Stimulated activated effector memory CD8-positive, alpha-beta T cell treated with anti-CD3 and anti-CD28 coated beads, Interleukin-12 subunit alpha, Interleukin-12 subunit beta, amount 100 ng/mL, for 72 hours (primary cell): Measurements from ENCODE around the gene PITPNM3.

ENCODE experiments used
- ATAC-seq: fragments of 150-1000 bp; cut with Tn5 transposase; 2 replicates; pipeline ENCODE4 v1.10.0; 2021
- DNase-seq, 2 donors: peaks; one replicate each; pipeline ENCODE4 v3.0.0; 2021 to 2022; ENCODE audit warnings: low spot score in 2 of 2
- H3K27ac Mint-ChIP-seq: one replicate; pipeline ENCODE4 v1.8.0; 2022; ENCODE audit warnings: mild to moderate bottlenecking, mixed read lengths
- H3K36me3 Mint-ChIP-seq: one replicate; pipeline ENCODE4 v1.8.0; 2022; ENCODE audit warnings: mild to moderate bottlenecking, mixed read lengths
- H3K4me1 Mint-ChIP-seq: one replicate; pipeline ENCODE4 v1.8.0; 2022; ENCODE audit warnings: mixed read lengths
- H3K4me3 Mint-ChIP-seq: one replicate; pipeline ENCODE4 v1.8.0; 2022; ENCODE audit warnings: mild to moderate bottlenecking, mixed read lengths
- H3K9me3 Mint-ChIP-seq: one replicate; pipeline ENCODE4 v1.8.0; 2022; ENCODE audit warnings: mixed read lengths

Gene PITPNM3

DNA sequence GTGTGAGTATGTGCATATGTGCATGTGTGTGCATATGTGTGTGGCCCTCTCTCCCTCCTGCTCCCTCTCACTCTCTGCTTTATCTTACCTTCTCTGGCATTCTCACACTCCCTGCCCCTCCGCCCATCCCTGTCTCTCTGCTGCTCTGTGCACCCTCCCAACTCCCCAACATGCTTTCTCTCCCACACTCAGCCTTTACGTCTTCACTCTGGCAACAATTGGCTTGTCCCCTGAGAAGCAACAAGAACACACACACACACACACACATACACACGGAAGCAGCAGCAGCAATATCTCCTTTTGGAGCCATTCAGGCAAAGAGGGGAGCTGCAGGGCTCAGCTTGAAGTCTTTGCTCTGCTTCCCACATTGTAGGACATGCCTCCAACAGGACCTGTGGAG, 27.8 kb downstream of the PITPNM3 start:
- H3K9me3 Mint-ChIP-seq: no peaks in the 10 kb centered on the region
- DNase-seq (no peak), ATAC-seq (no peak)
- H3K36me3 Mint-ChIP-seq: no peaks in the 10 kb centered on the region
- H3K27ac Mint-ChIP-seq: no peak overlapping the region
- H3K4me1 Mint-ChIP-seq: no peaks in the 10 kb centered on the region
- no peak overlapping the region for H3K4me3 Mint-ChIP-seq

DNA sequence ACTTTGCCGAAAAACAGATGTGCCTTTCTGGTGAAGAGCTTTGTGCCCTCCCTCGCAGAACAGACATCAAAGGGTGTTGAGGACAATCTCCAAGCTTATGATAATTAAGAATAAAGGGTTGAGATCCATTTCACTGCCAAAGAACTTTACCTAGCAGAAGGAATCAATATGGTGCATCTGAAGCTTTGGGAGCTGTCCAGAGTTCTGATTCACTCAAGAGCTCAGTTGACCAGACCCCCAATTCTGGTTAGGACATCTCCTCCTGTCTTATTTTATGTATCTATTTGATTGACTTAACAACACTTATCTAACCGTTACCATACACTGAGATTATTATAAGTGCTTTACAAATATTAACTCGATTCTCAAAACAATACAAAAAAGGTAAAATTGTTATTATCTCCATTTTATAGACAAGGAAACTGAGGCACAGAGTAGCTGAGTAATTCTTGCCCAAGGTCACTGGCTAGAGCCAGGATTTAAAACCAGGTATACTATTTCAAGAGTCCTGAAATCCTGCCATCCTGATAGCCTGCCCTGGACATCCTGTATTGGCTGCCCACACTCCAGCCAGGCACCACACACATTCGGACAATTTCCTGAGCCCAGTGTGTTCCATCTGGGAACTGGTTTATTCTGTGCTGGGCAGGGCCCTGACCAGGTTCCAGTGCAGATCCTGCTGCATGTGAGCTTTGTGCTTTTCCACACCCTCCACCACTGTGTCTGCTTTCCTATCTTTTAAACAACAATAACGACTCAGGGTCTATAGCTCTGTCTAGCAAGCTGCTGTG, 29.8 kb downstream of the PITPNM3 start:
- no peak overlapping the region for H3K27ac Mint-ChIP-seq
- ATAC-seq (no peak), DNase-seq (no peak)
- no peaks in the 10 kb centered on the region for H3K36me3 Mint-ChIP-seq
- no peaks in the 10 kb centered on the region for H3K9me3 Mint-ChIP-seq
- no peaks in the 10 kb centered on the region for H3K4me1 Mint-ChIP-seq
- no peak overlapping the region for H3K4me3 Mint-ChIP-seq

DNA sequence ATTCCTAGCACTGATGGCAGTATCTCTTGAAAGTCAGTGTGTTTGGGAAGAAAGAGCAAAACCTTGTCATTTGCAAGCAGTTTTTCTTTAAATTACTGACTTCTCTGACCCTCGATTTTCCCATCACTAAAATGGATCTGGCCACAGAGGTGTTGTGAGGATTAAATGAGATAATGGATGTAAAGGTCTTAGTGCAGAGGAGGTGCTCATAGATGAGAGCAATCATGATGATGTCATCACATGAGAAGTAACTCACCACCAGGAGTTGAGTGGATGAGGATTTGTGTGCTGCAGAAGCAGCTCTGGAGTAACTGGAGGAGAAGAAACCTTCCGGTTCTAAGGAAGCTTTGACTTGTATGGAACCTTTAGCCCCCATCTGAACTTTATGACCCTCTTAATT, 30.6 kb downstream of the PITPNM3 start:
- ATAC-seq: no peak
- no peak for DNase-seq
- no peak overlapping the region for H3K4me3 Mint-ChIP-seq

DNA sequence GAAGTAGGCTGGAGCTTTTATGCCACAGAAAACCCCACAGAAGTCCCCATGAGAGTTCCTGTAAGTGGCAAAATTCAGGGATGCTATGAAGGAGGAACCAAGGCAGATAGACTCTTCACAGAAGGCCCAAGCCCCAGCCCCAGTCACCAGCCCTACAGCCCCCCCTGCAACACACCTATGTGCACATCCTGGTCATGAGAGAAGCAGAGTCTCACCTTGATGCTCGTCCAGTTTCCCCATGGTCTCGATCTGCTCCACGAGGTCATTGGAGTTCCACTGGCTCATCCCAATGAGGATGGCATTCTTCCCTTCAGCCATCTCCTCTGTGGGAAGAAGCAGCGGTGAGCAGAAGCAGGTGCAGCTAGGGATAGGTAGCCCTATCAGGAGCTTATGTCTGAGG, 31.2 kb downstream of the PITPNM3 start:
- Mint-ChIP-seq H3K9me3 (no peaks in the 10 kb centered on the region), H3K4me3 (no peak overlapping the region), H3K4me1 (no peaks in the 10 kb centered on the region), H3K36me3 (no peaks in the 10 kb centered on the region), H3K27ac (no peak overlapping the region)
- no peak for ATAC-seq
- no peak for DNase-seq

More for the DNA sequence above, 30.6 kb downstream of the PITPNM3 start:
- H3K4me1 Mint-ChIP-seq: no peaks in the 10 kb centered on the region
- H3K9me3 Mint-ChIP-seq: no peaks in the 10 kb centered on the region
- no peaks in the 10 kb centered on the region for H3K36me3 Mint-ChIP-seq
- H3K27ac Mint-ChIP-seq: no peak overlapping the region

DNA sequence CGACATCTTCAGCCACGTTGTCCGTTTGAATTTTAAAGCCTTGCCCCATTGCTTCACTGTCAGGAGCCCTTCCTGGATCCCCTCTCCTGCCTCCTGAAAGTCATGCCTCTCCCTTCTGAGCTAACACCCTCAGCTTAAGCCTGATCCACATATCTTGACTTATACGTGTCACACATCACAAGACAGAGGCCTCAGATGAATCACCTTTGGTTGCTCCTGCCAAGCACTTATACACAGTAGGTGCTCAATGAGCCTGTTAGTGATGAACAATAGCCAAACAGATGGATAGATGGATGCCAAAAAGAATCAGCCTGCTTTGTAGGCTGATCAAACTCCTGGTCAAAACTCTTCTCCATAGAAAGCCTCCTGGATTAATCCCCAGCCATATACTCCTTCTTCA, 31.8 kb downstream of the PITPNM3 start:
- no peak overlapping the region for H3K4me3 Mint-ChIP-seq
- no peaks in the 10 kb centered on the region for H3K4me1 Mint-ChIP-seq
- ATAC-seq (no peak), DNase-seq (no peak)
- no peak overlapping the region for H3K27ac Mint-ChIP-seq
- H3K36me3 Mint-ChIP-seq: no peaks in the 10 kb centered on the region
- H3K9me3 Mint-ChIP-seq: no peaks in the 10 kb centered on the region

DNA sequence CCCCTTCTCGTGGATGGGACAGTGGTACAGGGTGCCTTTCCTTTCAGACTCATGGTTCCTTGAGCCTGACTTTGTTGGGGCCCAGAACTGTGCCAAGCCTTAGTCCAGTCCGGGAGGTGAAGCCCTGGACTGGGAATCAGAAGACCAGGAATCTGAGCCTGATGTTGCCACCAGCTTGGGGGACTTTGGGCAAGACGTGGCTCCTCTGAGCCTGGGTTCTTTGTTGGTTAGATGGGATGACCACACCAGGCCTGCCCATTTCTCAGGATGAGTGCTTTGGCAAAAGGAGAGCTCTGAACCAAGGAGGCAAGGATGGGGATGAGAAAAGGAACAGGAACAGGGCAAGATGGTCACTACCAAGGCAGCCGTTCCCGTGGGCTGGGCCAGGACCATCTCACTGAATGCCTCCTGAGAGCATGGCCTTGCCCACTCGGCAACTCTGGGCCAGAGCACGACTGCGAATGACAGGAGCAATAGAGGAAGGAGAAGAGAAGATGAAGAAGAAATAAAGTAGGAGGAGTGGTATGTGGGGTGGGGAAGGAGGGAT, 32.5 kb downstream of the PITPNM3 start:
- no peak overlapping the region for H3K27ac Mint-ChIP-seq
- H3K9me3 Mint-ChIP-seq: no peaks in the 10 kb centered on the region
- H3K4me3 Mint-ChIP-seq: no peak overlapping the region

DNA sequence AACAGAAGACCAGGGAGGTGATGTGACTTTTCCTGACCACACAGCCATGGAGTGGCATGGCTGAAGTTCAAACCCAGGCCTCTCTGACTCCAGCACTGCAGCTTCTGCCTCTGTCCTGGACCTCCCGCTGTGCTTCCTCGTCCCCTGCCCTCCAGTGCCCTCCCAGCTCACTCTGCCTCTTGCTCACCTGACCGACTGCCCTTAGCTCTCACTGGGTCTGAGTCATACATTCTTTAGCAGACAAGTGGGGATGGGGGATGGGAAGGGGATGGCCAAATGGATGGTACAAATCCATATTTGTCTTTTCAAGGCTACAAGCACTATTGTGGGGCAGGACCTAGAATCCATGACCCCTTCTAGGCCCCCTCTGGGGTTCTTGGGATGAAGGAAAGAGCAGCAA, 33.0 kb downstream of the PITPNM3 start:
- Mint-ChIP-seq H3K9me3 (no peaks in the 10 kb centered on the region), H3K4me3 (no peak overlapping the region), H3K4me1 (no peaks in the 10 kb centered on the region), H3K36me3 (no peaks in the 10 kb centered on the region), H3K27ac (no peak overlapping the region)
- ATAC-seq: no peak
- DNase-seq: no peak

More for the DNA sequence above, 32.5 kb downstream of the PITPNM3 start:
- no peaks in the 10 kb centered on the region for H3K4me1 Mint-ChIP-seq
- no peak for DNase-seq
- no peak for ATAC-seq
- no peaks in the 10 kb centered on the region for H3K36me3 Mint-ChIP-seq

DNA sequence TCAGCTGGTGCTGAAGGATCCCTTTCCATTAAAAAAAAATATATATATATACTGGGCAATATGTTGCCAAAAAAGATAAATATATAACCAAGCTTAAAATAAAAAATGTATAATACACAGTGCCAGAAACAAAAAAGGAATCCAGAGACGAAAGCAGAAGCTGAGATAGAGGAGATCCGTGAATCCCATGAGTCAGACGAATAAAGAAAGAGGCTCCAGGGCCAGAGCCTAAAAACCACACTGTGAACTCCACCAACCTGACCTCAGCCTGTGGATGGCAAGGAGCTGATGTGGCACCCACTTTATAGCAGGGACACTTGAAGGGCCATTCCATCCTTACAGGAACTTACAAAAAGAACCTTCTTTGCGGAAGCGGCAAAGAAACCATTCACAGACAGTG, 34.8 kb downstream of the PITPNM3 start:
- no peak for ATAC-seq
- no peak for DNase-seq
- H3K36me3 Mint-ChIP-seq: no peaks in the 10 kb centered on the region
- no peak overlapping the region for H3K4me3 Mint-ChIP-seq
- no peaks in the 10 kb centered on the region for H3K4me1 Mint-ChIP-seq
- no peak overlapping the region for H3K27ac Mint-ChIP-seq
- no peaks in the 10 kb centered on the region for H3K9me3 Mint-ChIP-seq

DNA sequence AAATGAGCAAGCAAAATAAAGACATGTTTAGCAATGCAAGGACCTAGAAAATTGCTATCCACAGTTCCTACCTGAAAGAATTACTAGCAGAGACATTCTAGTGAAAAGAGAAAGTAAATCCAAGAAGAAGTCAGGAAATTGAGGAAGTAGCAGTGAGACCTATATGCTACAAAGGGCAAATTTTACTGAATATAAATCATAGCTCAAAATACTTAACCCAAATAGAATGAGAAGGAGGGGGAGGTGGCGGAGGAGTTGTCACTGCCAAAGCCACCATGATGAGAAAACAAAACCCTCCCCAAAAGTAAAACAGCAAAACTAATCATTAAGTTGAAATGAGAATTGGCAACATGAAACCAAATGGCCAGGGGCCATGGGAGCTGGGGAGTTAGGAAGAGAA, 39.3 kb downstream of the PITPNM3 start:
- no peak overlapping the region for H3K27ac Mint-ChIP-seq
- DNase-seq (no peak), ATAC-seq (no peak)
- no peaks in the 10 kb centered on the region for H3K4me1 Mint-ChIP-seq
- no peaks in the 10 kb centered on the region for H3K36me3 Mint-ChIP-seq
- no peaks in the 10 kb centered on the region for H3K9me3 Mint-ChIP-seq
- H3K4me3 Mint-ChIP-seq: no peak overlapping the region

DNA sequence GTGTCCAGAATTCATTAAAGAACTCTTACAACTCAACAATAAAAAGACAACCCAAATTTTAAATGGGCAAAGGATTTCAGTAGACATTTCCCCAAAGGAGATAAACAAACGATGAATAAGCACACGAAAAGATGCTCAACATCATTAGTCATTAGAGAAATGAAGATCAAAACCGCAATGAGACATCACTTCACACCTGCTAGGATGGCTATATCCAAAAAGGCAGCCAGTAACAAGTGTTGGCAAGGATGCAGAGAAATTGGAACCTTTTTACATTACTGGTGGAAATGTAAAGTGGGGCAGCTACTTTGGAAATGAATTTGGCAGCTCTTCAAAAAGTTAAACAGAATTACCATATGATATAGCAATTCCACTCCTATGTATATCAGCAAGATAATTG, 42.0 kb downstream of the PITPNM3 start:
- Mint-ChIP-seq H3K4me3 (no peak overlapping the region), H3K36me3 (no peaks in the 10 kb centered on the region), H3K4me1 (no peaks in the 10 kb centered on the region), H3K9me3 (no peaks in the 10 kb centered on the region), H3K27ac (no peak overlapping the region)
- ATAC-seq (no peak), DNase-seq (no peak)

DNA sequence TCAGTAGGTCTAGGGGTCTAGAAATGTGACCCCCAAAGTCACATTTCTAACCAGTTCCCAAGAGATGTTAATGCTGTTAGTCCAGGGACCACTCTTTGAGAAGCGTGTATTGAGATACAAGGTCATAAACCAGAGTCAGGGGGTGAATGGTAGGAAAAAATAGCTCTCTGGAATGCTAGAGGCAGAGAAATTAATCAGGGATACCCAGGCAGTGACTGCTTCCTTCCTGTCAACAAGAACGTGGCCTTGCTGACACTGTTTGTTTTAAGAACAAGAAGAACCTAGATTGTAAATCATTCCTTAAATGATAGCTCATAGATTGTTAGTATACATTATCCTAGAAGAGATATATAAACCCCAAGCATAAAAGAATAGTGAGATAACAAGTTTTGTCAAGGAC, 43.8 kb downstream of the PITPNM3 start:
- no peaks in the 10 kb centered on the region for H3K9me3 Mint-ChIP-seq
- DNase-seq: no peak
- ATAC-seq: no peak
- H3K27ac Mint-ChIP-seq: no peak overlapping the region
- no peak overlapping the region for H3K4me3 Mint-ChIP-seq
- H3K36me3 Mint-ChIP-seq: no peaks in the 10 kb centered on the region
- H3K4me1 Mint-ChIP-seq: no peaks in the 10 kb centered on the region

DNA sequence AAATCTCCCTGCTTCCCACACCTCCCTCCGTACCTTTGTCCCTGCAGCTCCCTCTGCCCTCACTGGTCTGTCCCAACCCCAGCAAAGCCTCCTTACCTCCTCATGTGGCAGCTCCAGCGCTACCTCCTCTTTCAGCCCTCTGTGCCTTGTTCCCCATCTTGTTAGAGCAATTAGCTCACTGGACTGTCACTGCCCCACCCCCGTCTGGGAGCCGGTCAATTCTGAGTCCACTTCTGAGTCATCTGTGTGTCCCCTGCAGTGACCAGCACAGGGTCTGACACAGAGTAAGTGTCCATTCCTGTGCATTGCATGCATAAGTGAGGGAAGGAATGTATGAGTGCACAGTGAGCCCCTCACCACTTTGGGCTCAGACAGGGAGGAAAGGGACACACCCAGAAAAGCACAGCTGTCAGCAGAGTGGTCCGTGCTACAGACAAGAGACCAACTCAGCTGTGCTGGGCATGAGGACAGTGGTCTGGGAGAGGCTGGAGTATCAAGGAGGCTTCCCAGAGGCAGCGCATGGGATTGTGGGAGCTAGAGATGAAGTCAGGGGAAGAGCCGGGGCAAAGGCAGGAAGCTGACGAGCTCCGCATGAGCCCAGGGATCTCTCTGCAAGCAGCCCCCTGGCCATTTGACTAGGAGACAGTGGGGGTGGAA, 45.9 kb downstream of the PITPNM3 start:
- no peaks in the 10 kb centered on the region for H3K4me1 Mint-ChIP-seq
- H3K9me3 Mint-ChIP-seq: no peaks in the 10 kb centered on the region
- ATAC-seq (no peak), DNase-seq (no peak)
- H3K36me3 Mint-ChIP-seq: no peaks in the 10 kb centered on the region
- H3K27ac Mint-ChIP-seq: no peak overlapping the region
- H3K4me3 Mint-ChIP-seq: no peak overlapping the region

DNA sequence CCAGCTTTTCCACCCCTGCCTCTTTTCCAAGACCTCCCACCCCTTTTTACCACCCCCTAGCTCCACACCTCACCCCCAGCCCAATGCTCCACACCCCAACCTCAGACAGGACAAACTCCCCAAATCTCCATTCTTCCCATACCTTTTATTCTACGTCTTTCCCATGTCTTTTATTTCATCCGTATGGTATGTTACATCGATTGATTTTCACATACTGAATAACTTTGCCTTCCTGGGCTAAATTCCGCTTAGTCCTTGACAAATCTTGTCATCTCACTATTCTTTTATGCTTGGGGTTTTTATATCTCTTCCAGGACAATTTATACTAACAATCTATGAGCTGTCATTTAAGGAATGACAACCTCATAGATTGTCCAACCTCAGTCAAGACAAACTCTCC, 46.4 kb downstream of the PITPNM3 start:
- no peak for ATAC-seq
- Mint-ChIP-seq H3K4me1 (no peaks in the 10 kb centered on the region), H3K4me3 (no peak overlapping the region), H3K27ac (no peak overlapping the region), H3K36me3 (no peaks in the 10 kb centered on the region), H3K9me3 (no peaks in the 10 kb centered on the region)
- no peak for DNase-seq

DNA sequence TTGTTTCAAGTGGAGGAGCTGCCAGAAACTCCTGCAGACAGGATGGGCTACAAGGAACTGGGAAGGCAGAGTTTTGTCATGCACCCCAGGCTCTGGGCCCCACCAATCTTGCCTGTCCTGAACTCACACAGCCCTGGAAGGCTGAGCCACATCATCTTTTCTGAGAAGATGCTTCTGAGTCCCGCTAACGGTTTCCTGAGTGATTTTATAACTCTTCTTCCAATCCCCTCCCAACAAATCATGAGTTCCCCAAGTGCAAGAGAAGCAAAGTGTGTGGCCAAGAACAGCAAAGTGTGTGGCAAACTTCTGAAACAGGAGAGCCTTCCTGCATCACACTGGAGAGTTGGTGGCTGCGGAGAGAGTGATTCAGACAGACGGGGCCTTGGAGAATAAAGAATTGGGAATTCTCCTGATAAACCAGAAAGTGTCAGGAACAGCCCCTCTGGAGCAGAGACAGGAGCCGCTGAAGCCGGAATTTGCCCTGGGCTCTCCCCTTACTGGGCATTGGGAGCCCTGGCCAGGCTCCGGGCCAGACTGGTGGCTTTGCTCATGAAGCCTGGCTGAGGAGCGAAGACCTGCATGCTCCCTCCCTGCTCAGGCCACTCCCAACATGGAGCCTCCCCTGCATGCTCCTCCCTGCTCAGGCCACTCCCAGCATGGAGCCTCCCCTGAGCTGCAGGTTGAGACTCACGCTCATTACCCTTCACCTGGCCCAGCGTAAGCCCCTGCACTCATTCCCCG, 47.2 kb downstream of the PITPNM3 start:
- ATAC-seq (no peak), DNase-seq (no peak)
- H3K36me3 Mint-ChIP-seq: no peaks in the 10 kb centered on the region
- H3K4me1 Mint-ChIP-seq: no peaks in the 10 kb centered on the region
- no peak overlapping the region for H3K27ac Mint-ChIP-seq
- no peaks in the 10 kb centered on the region for H3K9me3 Mint-ChIP-seq
- no peak overlapping the region for H3K4me3 Mint-ChIP-seq

DNA sequence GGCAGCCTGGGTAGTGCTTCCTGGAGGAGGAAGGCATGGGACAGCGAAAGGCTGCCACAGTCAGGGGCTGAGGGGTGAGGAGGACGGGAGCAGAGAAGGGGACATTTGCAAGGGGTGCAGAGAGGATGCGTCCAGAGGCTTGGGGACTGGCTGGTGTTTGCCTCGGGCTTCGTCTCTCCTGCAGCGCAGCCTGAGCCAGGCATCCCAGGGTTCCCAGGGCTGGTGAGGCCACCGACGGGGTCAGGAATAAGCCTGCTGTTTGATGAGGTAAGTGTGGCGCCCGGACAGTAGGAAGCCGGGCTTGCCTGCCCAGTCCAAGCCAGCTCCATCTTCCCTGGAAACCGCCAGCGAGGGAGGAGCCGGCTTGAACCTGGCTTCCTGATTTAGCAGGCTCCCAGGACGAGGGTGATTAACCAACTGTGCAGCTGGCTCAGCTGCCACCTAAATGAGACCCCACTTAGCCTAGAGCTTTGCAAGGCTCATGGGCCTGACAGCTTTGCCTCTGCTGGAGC, 47.8 kb downstream of the PITPNM3 start:
- no peak for DNase-seq
- no peaks in the 10 kb centered on the region for H3K36me3 Mint-ChIP-seq
- H3K4me3 Mint-ChIP-seq: no peak overlapping the region
- no peaks in the 10 kb centered on the region for H3K9me3 Mint-ChIP-seq
- H3K27ac Mint-ChIP-seq: no peak overlapping the region
- no peak for ATAC-seq
- H3K4me1 Mint-ChIP-seq: no peaks in the 10 kb centered on the region
